HepG2 (cell line): ENCODE results near the gene BEAN1. TPM values are rescaled to one million over a fixed set of nuclear protein-coding genes. Genes with fewer than 3 reads are reported as not detected.
A peak's percentile ranks its signal among the peaks of the same experiment; 100 is the strongest.

Experiments used
- BCL6 ChIP-seq: IDR thresholded peaks from 2 replicates; pipeline ENCODE4 v1.6.1; 2016; ENCODE audit warnings: missing genetic modification reagents, missing compliant biosample characterization
- HOXD1 ChIP-seq: sonication (generic); formaldehyde crosslinking; IDR thresholded peaks from 2 replicates; pipeline ENCODE4 v1.5.0; 2020; ENCODE audit warnings: missing genetic modification reagents
- MIER2 ChIP-seq: IDR thresholded peaks from 2 replicates; pipeline ENCODE4 v1.6.1; 2016; ENCODE audit warnings: missing biosample characterization, missing genetic modification reagents
- NCOA1 ChIP-seq: sonication (generic); formaldehyde crosslinking; IDR thresholded peaks from 2 replicates; pipeline ENCODE4 v1.9.0; 2021; ENCODE audit warnings: missing genetic modification reagents
- NFKBIZ ChIP-seq: IDR thresholded peaks from 2 replicates; pipeline ENCODE4 v1.6.1; 2018; ENCODE audit warnings: missing genetic modification reagents, missing compliant biosample characterization
- PHF20 ChIP-seq: sonication (generic); formaldehyde crosslinking; IDR thresholded peaks from 2 replicates; pipeline ENCODE4 v1.5.0; 2020; ENCODE audit warnings: mild to moderate bottlenecking, missing genetic modification reagents
- PHF21A ChIP-seq: sonication (generic); formaldehyde crosslinking; IDR thresholded peaks from 2 replicates; pipeline ENCODE4 v1.5.0; 2020; ENCODE audit warnings: mild to moderate bottlenecking, missing genetic modification reagents
- POLR2A ChIP-seq, 2 experiments: IDR thresholded peaks; 2 replicates each; pipeline ENCODE4 v1.6.1; 2011; ENCODE audit warnings: low read depth in 2 of 2, low read length in 2 of 2, mild to moderate bottlenecking in 1 of 2, moderate library complexity in 1 of 2; ENCODE audit not compliant: insufficient read depth in 1 of 2
- PPARG ChIP-seq: conservative IDR thresholded peaks from 2 replicates; pipeline ENCODE4 v1.6.1; 2016; ENCODE audit warnings: missing biosample characterization, missing genetic modification reagents
- RCOR2 ChIP-seq: IDR thresholded peaks from 2 replicates; pipeline ENCODE4 v1.6.1; 2016; ENCODE audit warnings: missing biosample characterization, missing genetic modification reagents
- SAP130 ChIP-seq: IDR thresholded peaks from 2 replicates; pipeline ENCODE4 v1.6.1; 2016; ENCODE audit warnings: low read depth
- SATB2 ChIP-seq: sonication (generic); formaldehyde crosslinking; IDR thresholded peaks from 2 replicates; pipeline ENCODE4 v1.5.0; 2020; ENCODE audit warnings: missing genetic modification reagents
- TBL1XR1 ChIP-seq: fragments of 150-350 bp; IDR thresholded peaks from 2 replicates; pipeline ENCODE4 v1.6.1; 2014; ENCODE audit warnings: borderline replicate concordance, low read length; ENCODE audit not compliant: partially characterized antibody
- TOE1 ChIP-seq: sonication (generic); formaldehyde crosslinking; IDR thresholded peaks from 2 replicates; pipeline ENCODE4 v1.4.0; 2020; ENCODE audit warnings: mild to moderate bottlenecking, missing genetic modification reagents
- ZEB1 ChIP-seq: IDR thresholded peaks from 2 replicates; pipeline ENCODE4 v1.6.1; 2012; ENCODE audit warnings: mild to moderate bottlenecking, low read depth, inconsistent platforms; ENCODE audit not compliant: insufficient replicate concordance
- ZFY ChIP-seq: sonication (generic); formaldehyde crosslinking; IDR thresholded peaks from 2 replicates; pipeline ENCODE4 v1.4.0; 2020; ENCODE audit warnings: missing genetic modification reagents
- ZNF232 ChIP-seq: sonication (generic); formaldehyde crosslinking; IDR thresholded peaks from 2 replicates; pipeline ENCODE4 v1.4.0; 2020; ENCODE audit warnings: missing genetic modification reagents, borderline replicate concordance
- ZNF343 ChIP-seq: sonication (generic); formaldehyde crosslinking; IDR thresholded peaks from 2 replicates; pipeline ENCODE4 v1.4.0; 2020; ENCODE audit warnings: mild to moderate bottlenecking, missing genetic modification reagents
- ZNF605 ChIP-seq: sonication (generic); formaldehyde crosslinking; IDR thresholded peaks from 2 replicates; pipeline ENCODE4 v1.8.0; 2022; ENCODE audit warnings: mild to moderate bottlenecking, missing genetic modification reagents
- ZNF724P ChIP-seq: sonication (generic); formaldehyde crosslinking; IDR thresholded peaks from 2 replicates; pipeline ENCODE4 v1.8.0; 2022; ENCODE audit warnings: missing genetic modification reagents, borderline replicate concordance
- polyA plus RNA-seq, 8 experiments: library from polyadenylated mRNA; depleted of rRNA in 3 of 8; stranded (reverse) in 7 of 8; unstranded in 1 of 8; fragments of >200 nt; fragmentation: Illumina TruSeq in 4 of 8; extraction: Trizol in 4 of 8; gene quantifications; 2 replicates each; pipeline versions ENCODE4 v1.2.1 to v1.2.3, GENCODE V29; 2011 to 2016; ENCODE audit warnings: low read depth in 4 of 8, missing spikeins in 1 of 8, mixed read lengths in 1 of 8; ENCODE audit not compliant: insufficient read depth in 1 of 8
- total RNA-seq, 5 experiments: library from RNA; depleted of rRNA; stranded (reverse); fragments of >200 nt; fragmentation: Illumina TruSeq; extraction: Trizol; gene quantifications; 2 replicates each; pipeline ENCODE4 v1.2.3, GENCODE V29; 2016; ENCODE audit warnings: low read depth in 1 of 5
- TF ChIP-seq, protein P1 (sequence below): sonication (generic); formaldehyde crosslinking; IDR thresholded peaks from 2 replicates; pipeline ENCODE4 v1.4.0; 2020; ENCODE audit warnings: missing genetic modification reagents
- TF ChIP-seq, protein P2 (sequence below): sonication (generic); formaldehyde crosslinking; IDR thresholded peaks from 2 replicates; pipeline ENCODE4 v1.4.0; 2020; ENCODE audit warnings: missing genetic modification reagents
- TF ChIP-seq, protein P3 (sequence below): IDR thresholded peaks from 2 replicates; pipeline ENCODE4 v1.6.1; 2012; ENCODE audit warnings: inconsistent platforms
- TF ChIP-seq, protein P4 (sequence below): sonication (generic); formaldehyde crosslinking; IDR thresholded peaks from 2 replicates; pipeline ENCODE4 v1.5.0; 2020; ENCODE audit warnings: mild to moderate bottlenecking, low read depth, missing genetic modification reagents, borderline replicate concordance
- TF ChIP-seq, protein P5 (sequence below), 2 experiments: sonication (generic) in 1 of 2; formaldehyde crosslinking in 1 of 2; IDR thresholded peaks; 2 replicates each; pipeline versions ENCODE4 v1.4.0 to v1.6.1; 2018 to 2020; ENCODE audit warnings: missing genetic modification reagents in 2 of 2, borderline replicate concordance in 1 of 2, low read depth in 1 of 2, mild to moderate bottlenecking in 1 of 2, missing biosample characterization in 1 of 2

The BEAN1 gene
- total and polyA plus RNA-seq, 2 of the 13 experiments (the other 11 are each of a cell fraction or from before 2014, with no cell fraction given), result 0.53 to 1.4 TPM

DNA sequence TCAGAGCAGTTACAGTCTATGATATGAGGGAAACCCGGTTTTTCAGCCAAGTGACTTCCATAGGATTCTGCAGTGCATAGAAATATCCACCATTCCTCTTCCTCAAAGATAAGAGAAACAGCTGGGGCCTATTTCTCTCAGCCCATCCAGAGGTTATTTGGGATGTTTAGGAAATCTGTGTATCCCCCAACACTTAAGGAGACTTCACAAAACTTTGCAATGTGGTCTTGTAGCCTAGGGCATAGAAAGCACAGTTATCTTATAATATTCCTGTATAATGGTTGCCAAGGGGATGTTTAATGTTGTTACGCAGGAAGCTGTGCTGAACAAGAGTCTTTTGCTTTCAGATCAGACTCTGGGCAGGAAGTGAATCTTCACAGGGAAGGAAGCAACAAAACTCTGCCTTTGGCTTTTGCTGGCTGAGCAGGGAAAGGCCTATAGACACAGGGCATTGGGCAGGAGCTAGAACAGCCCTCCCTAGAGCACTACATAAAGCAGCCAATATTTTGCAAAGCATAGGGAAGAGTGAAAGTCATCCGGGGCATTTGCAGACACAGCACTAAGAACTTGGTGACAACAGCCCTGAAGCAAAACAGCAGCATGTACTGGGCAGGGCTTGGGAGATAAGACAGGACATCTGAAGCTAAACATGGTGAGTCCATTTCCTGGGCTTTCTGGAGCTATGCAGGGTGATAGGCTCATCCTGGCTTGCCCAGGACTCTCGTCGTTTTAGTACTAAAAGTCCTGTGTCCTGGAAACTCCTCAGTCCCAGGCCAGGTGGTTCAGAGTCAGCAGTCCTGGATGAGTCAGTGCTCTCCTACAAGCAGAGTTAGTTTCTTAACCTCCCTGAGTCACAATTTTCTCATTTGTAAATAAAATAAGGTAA, 18.7 kb upstream of the BEAN1 start (continued):
- TF ChIP-seq PHF21A (CRISPR knock-in tag) (peak; percentile 78), ZNF343 (no peak), BCL6 (CRISPR knock-in tag) (0 out of 2 replicates have a peak, but pooled peaks have one; percentile 6), TOE1 (no peak), MIER2 (peak; percentile 68), SAP130 (CRISPR knock-in tag) (peak; percentile 87), TBL1XR1 (no peak), POLR2A (IDR thresholded peaks at IDR 0.05; ENCODE audit: insufficient read depth in 1 of 2, low read depth in 2 of 2, low read length in 2 of 2) (peak; percentile 43 to 61; a peak in 3 of 4 replicates), PHF20 (CRISPR knock-in tag) (peak; percentile 63; the same call in 1 of the 2 replicates), NFKBIZ (no peak), PPARG (CRISPR knock-in tag) (0 out of 2 replicates have a peak, but pooled peaks have one; percentile 13), ZFY (peak; percentile 75), RCOR2 (CRISPR knock-in tag) (peak; percentile 49; the same call in 1 of the 2 replicates), ZNF232 (CRISPR knock-in tag) (no peak), ZNF605 (0 out of 2 replicates have a peak, but pooled peaks have one; percentile 47), HOXD1 (CRISPR knock-in tag) (0 out of 2 replicates have a peak, but pooled peaks have one; percentile 18), ZEB1 (no peak), SATB2 (CRISPR knock-in tag) (no peak), ZNF724P (CRISPR knock-in tag) (no peak), NCOA1 (CRISPR knock-in tag) (0 out of 2 replicates have a peak, but pooled peaks have one; percentile 56)
- TF ChIP-seq, protein P1, sequence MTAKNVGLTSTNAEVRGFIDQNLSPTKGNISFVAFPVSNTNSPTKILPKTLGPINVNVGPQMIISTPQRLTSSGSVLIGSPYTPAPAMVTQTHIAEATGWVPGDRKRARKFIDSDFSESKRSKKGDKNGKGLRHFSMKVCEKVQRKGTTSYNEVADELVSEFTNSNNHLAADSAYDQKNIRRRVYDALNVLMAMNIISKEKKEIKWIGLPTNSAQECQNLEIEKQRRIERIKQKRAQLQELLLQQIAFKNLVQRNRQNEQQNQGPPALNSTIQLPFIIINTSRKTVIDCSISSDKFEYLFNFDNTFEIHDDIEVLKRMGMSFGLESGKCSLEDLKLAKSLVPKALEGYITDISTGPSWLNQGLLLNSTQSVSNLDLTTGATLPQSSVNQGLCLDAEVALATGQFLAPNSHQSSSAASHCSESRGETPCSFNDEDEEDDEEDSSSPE (CRISPR knock-in tag), result 0 out of 2 replicates have a peak, but pooled peaks have one; percentile 28
- TF ChIP-seq, protein P2, sequence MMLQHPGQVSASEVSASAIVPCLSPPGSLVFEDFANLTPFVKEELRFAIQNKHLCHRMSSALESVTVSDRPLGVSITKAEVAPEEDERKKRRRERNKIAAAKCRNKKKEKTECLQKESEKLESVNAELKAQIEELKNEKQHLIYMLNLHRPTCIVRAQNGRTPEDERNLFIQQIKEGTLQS, result 0 out of 2 replicates have a peak, but pooled peaks have one; percentile 36
- TF ChIP-seq, protein P3, sequence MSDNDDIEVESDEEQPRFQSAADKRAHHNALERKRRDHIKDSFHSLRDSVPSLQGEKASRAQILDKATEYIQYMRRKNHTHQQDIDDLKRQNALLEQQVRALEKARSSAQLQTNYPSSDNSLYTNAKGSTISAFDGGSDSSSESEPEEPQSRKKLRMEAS, result peak; percentile 60; the same call in 1 of the 2 replicates
- TF ChIP-seq, protein P4, sequence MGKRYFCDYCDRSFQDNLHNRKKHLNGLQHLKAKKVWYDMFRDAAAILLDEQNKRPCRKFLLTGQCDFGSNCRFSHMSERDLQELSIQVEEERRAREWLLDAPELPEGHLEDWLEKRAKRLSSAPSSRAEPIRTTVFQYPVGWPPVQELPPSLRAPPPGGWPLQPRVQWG (CRISPR knock-in tag), result no peak
- TF ChIP-seq, protein P5, sequence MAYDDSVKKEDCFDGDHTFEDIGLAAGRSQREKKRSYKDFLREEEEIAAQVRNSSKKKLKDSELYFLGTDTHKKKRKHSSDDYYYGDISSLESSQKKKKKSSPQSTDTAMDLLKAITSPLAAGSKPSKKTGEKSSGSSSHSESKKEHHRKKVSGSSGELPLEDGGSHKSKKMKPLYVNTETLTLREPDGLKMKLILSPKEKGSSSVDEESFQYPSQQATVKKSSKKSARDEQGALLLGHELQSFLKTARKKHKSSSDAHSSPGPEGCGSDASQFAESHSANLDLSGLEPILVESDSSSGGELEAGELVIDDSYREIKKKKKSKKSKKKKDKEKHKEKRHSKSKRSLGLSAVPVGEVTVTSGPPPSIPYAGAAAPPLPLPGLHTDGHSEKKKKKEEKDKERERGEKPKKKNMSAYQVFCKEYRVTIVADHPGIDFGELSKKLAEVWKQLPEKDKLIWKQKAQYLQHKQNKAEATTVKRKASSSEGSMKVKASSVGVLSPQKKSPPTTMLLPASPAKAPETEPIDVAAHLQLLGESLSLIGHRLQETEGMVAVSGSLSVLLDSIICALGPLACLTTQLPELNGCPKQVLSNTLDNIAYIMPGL (CRISPR knock-in tag; IDR thresholded peaks at IDR 0.05; ENCODE audit: borderline replicate concordance in 1 of 2, low read depth in 1 of 2), result peak; percentile 21 to 61; a peak in 1 of 4 replicates
